Endothelial cell of umbilical vein (primary cell): Measurements from ENCODE around the gene DRD4. TPM values are rescaled to one million over a fixed set of nuclear protein-coding genes. Genes with fewer than 3 reads are reported as not detected.
"Not testable (repeated sequence)": the region's sequence is repeated elsewhere in the genome, so short reads cannot be mapped to it uniquely, and the experiment has no call there.

Source experiments
- BruUV-seq: library from RNA; stranded (reverse); fragments of 400-500 nt; replicated peaks from 2 replicates; lab custom pipeline; 2021; lab: Mats Ljungman, UMichigan
- CTCF ChIA-PET: fragments of 300-600, 350-600 bp; sonication (Branson Sonifier 250); formaldehyde crosslinking; loops from one replicate; lab custom pipeline; 2021; ENCODE audit warnings: antibody characterized with exemption, inconsistent platforms; lab: Charles Lee
- POLR2A ChIA-PET: fragments of 300-600, 350-600 bp; sonication (Branson Sonifier 250); formaldehyde crosslinking; loops from one replicate; lab custom pipeline; 2021; ENCODE audit warnings: antibody characterized with exemption, inconsistent platforms; lab: Charles Lee
- DNase-seq: peaks from one replicate; pipeline ENCODE4 v3.0.0-alpha.2; 2011; ENCODE audit warnings: low read depth, low spot score
- FAIRE-seq: peaks from 2 replicates; lab custom pipeline; 2011; peaks lifted over from hg19 to GRCh38; lab: Jason Lieb, UNC
- H2AFZ ChIP-seq: 2 replicates; pipeline ENCODE4 v1.6.0; 2012; ENCODE audit warnings: low read depth, low read length, control low read depth, inconsistent platforms
- H3K27ac ChIP-seq: 2 replicates; pipeline ENCODE4 v1.5.1; 2011; ENCODE audit warnings: low read depth, mild to moderate bottlenecking, control low read depth, low read length, moderate library complexity; ENCODE audit not compliant: insufficient read depth
- H3K27me3 ChIP-seq, 2 experiments: 2 replicates each; pipeline versions ENCODE4 v1.6.0 to v1.6.1; 2011; ENCODE audit warnings: low read length in 2 of 2, mixed read lengths in 1 of 2; ENCODE audit not compliant: control insufficient read depth in 2 of 2, insufficient read depth in 2 of 2
- H3K36me3 ChIP-seq, 2 experiments: 2 replicates in 1 of 2; 3 replicates in 1 of 2; pipeline ENCODE4 v1.5.1; 2011; ENCODE audit warnings: low read length in 2 of 2, mild to moderate bottlenecking in 1 of 2, moderate library complexity in 1 of 2; ENCODE audit not compliant: control insufficient read depth in 2 of 2, insufficient read depth in 2 of 2; ENCODE audit errors: extremely low read depth in 1 of 2
- H3K4me1 ChIP-seq: 3 replicates; pipeline ENCODE4 v1.5.1; 2011; ENCODE audit warnings: mild to moderate bottlenecking, low read length; ENCODE audit not compliant: control insufficient read depth, insufficient read depth; ENCODE audit errors: extremely low read depth
- H3K4me2 ChIP-seq: 2 replicates; pipeline ENCODE4 v1.6.1; 2011; ENCODE audit warnings: low read length, control low read depth, mixed read lengths; ENCODE audit not compliant: insufficient read depth
- H3K4me3 ChIP-seq, 3 experiments: fragments of 200-600 bp in 1 of 3; sonication (generic), shearing (Covaris generic) in 1 of 3; replicated peaks in 1 of 3; 2 replicates each; pipeline ENCODE4 v1.5.1; 2011 to 2016; ENCODE audit warnings: control low read depth in 3 of 3, low read length in 3 of 3, mild to moderate bottlenecking in 2 of 3, inconsistent platforms in 1 of 3, low read depth in 1 of 3, moderate library complexity in 1 of 3; ENCODE audit not compliant: insufficient read depth in 1 of 3
- H3K79me2 ChIP-seq: 2 replicates; pipeline ENCODE4 v1.6.0; 2012; ENCODE audit warnings: low read length, inconsistent platforms; ENCODE audit not compliant: control insufficient read depth, insufficient read depth
- H3K9ac ChIP-seq: replicated peaks from 2 replicates; pipeline ENCODE3; 2011; ENCODE audit warnings: low read length, control low read depth; ENCODE audit not compliant: insufficient read depth; ENCODE audit errors: extremely low read depth
- H3K9me1 ChIP-seq: replicated peaks from 3 replicates; pipeline ENCODE4 v1.6.0; 2011; ENCODE audit warnings: mild to moderate bottlenecking, low read length; ENCODE audit not compliant: control insufficient read depth, insufficient read depth; ENCODE audit errors: extremely low read depth
- H3K9me3 ChIP-seq: replicated peaks from 2 replicates; pipeline ENCODE4 v1.5.1; 2012; ENCODE audit warnings: low read length, inconsistent platforms; ENCODE audit not compliant: control insufficient read depth, insufficient read depth
- H4K20me1 ChIP-seq: replicated peaks from 2 replicates; pipeline ENCODE3; 2011; ENCODE audit warnings: mild to moderate bottlenecking, low read length; ENCODE audit not compliant: control insufficient read depth, insufficient read depth; ENCODE audit errors: extremely low read depth
- EZH2 ChIP-seq: IDR thresholded peaks from 2 replicates; pipeline ENCODE4 v1.6.1; 2012; ENCODE audit warnings: borderline replicate concordance, low read depth, mild to moderate bottlenecking, moderate library complexity, low read length, inconsistent platforms; ENCODE audit not compliant: severe bottlenecking
- FOS ChIP-seq: IDR thresholded peaks from 2 replicates; pipeline ENCODE4 v1.6.1; 2011; ENCODE audit warnings: mild to moderate bottlenecking, low read length, moderate library complexity, borderline replicate concordance; ENCODE audit not compliant: insufficient read depth
- GATA2 ChIP-seq: IDR thresholded peaks from 2 replicates; pipeline ENCODE4 v1.7.0; 2011; ENCODE audit warnings: low read depth, mild to moderate bottlenecking, moderate library complexity, mixed read lengths, low read length; ENCODE audit not compliant: insufficient read length, insufficient read depth
- JUN ChIP-seq: IDR thresholded peaks from 2 replicates; pipeline ENCODE4 v1.6.1; 2011; ENCODE audit warnings: borderline replicate concordance, low read depth; ENCODE audit not compliant: insufficient read length, insufficient read depth
- MYC ChIP-seq: IDR thresholded peaks from one replicate; pipeline ENCODE4 v1.6.1; 2011; ENCODE audit warnings: mild to moderate bottlenecking, low read depth, low read length
- POLR2A ChIP-seq: IDR thresholded peaks from 2 replicates; pipeline ENCODE4 v1.6.1; 2012; ENCODE audit warnings: low read depth, mild to moderate bottlenecking, control low read depth, low read length
- POLR2AphosphoS5 ChIP-seq: IDR thresholded peaks from 2 replicates; pipeline ENCODE4 v1.6.1; 2012; ENCODE audit warnings: low read depth, mild to moderate bottlenecking, control low read depth, low read length, moderate library complexity; ENCODE audit not compliant: insufficient read depth
- dilution Hi-C: fragments of 300-500 bp; cut with MboI; formaldehyde crosslinking; loops from one replicate; pipeline ENCODE4 v1.15.0; 2019; ENCODE audit warnings: low sequenced_read_pairs; ENCODE audit not compliant: extremely low pct_ligation_motif_present
- intact Hi-C: fragments of 100-400 bp; cut with micrococcal nuclease; formaldehyde crosslinking; loops from one replicate; pipeline ENCODE4 v1.10.0; 2022
- polyA plus RNA-seq, 4 experiments: library from polyadenylated mRNA; depleted of rRNA in 3 of 4; stranded (reverse) in 3 of 4; unstranded in 1 of 4; fragments of >200 nt; gene quantifications; 2 replicates each; pipeline versions ENCODE4 v1.2.1 to v1.2.3, GENCODE V29; 2011 to 2012; ENCODE audit warnings: missing spikeins in 1 of 4
- total RNA-seq: library from RNA; stranded (reverse); gene quantifications from 2 replicates; pipeline ENCODE4 v1.2.3, GENCODE V29; 2021
- TF ChIP-seq, protein P1 (sequence below): IDR thresholded peaks from 2 replicates; pipeline ENCODE4 v1.6.1; 2011; ENCODE audit not compliant: insufficient read depth, insufficient read length
- TF ChIP-seq, protein P2 (sequence below), 2 donors: IDR thresholded peaks; 1 replicate in 1 of 2; 2 replicates in 1 of 2; pipeline ENCODE4 v1.5.1; 2011; ENCODE audit warnings: low read length in 2 of 2, mild to moderate bottlenecking in 2 of 2, moderate library complexity in 2 of 2, control low read depth in 1 of 2, inconsistent platforms in 1 of 2, low read depth in 1 of 2; ENCODE audit not compliant: insufficient read depth in 1 of 2; ENCODE audit errors: extremely low read depth in 1 of 2

The DRD4 gene
- total and polyA plus RNA-seq, 2 donors (not counting 3 experiments of a cell fraction or from before 2014, with no cell fraction given), result 0.24 TPM; not detected in 1

DNA sequence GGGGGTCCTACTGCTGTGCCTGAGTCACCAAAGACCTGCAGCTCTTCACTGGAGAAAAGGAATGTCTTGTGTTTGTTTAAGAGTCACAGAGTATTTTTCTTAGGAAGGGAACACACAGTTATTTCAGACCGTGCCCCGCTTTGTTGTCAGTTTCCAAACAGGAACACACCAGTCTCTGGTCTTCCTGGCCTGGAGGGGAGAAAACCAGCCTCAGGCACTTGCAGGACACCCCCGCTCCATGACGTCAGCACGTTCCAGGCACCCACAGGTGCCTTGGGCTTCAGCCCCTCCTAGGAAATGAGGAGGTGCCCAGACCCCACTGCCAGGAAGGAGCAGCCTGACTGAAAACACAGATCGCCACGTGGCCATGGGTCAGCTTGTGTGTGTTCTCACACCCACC lies 52.6 kb downstream of the DRD4 start:
- Histone ChIP-seq H3K27ac (peak overlapping the region; percentile 53), H3K36me3 (peaks cover 5 to 17% of the 10 kb centered on the region in 2 experiments), H3K9me3 (no peaks in the 10 kb centered on the region), H4K20me1 (no peaks in the 10 kb centered on the region), H3K27me3 (no peaks in the 10 kb centered on the region), H3K4me2 (no peak overlapping the region), H2AFZ (no peak overlapping the region), H3K79me2 (peaks cover 39% of the 10 kb centered on the region), H3K4me3 (no peak overlapping the region), H3K9ac (no peak overlapping the region), H3K4me1 (peaks cover 32% of the 10 kb centered on the region), H3K9me1 (no peaks in the 10 kb centered on the region)
- peak; percentile 87 for DNase-seq
- ChIA-PET POLR2A (no interaction called here), CTCF (interaction anchor here (1.0 kb wide), 1 partner anchor 9 kb away, joined by 4 read pairs; no protein-coding TSS in a partner anchor)
- FAIRE-seq, result peak; percentile 88
- intact Hi-C loops, result no loop called here
- BruUV-seq, result no TSS peak
- peak; percentile 10 for TF ChIP-seq MYC
- TF ChIP-seq FOS, result no peak
- no peak for TF ChIP-seq POLR2A
- TF ChIP-seq, protein P1, sequence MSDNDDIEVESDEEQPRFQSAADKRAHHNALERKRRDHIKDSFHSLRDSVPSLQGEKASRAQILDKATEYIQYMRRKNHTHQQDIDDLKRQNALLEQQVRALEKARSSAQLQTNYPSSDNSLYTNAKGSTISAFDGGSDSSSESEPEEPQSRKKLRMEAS, result peak; percentile 37
- no peak for TF ChIP-seq JUN
- no peak for TF ChIP-seq EZH2
- TF ChIP-seq POLR2AphosphoS5, result no peak
- TF ChIP-seq, protein P2, sequence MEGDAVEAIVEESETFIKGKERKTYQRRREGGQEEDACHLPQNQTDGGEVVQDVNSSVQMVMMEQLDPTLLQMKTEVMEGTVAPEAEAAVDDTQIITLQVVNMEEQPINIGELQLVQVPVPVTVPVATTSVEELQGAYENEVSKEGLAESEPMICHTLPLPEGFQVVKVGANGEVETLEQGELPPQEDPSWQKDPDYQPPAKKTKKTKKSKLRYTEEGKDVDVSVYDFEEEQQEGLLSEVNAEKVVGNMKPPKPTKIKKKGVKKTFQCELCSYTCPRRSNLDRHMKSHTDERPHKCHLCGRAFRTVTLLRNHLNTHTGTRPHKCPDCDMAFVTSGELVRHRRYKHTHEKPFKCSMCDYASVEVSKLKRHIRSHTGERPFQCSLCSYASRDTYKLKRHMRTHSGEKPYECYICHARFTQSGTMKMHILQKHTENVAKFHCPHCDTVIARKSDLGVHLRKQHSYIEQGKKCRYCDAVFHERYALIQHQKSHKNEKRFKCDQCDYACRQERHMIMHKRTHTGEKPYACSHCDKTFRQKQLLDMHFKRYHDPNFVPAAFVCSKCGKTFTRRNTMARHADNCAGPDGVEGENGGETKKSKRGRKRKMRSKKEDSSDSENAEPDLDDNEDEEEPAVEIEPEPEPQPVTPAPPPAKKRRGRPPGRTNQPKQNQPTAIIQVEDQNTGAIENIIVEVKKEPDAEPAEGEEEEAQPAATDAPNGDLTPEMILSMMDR (IDR thresholded peaks at IDR 0.05; ENCODE audit: extremely low read depth in 1 of 2, insufficient read depth in 1 of 2, low read depth in 1 of 2, low read length in 2 of 2), result no peak
- no peak for TF ChIP-seq GATA2
- dilution Hi-C loops, result no loop called here

DNA sequence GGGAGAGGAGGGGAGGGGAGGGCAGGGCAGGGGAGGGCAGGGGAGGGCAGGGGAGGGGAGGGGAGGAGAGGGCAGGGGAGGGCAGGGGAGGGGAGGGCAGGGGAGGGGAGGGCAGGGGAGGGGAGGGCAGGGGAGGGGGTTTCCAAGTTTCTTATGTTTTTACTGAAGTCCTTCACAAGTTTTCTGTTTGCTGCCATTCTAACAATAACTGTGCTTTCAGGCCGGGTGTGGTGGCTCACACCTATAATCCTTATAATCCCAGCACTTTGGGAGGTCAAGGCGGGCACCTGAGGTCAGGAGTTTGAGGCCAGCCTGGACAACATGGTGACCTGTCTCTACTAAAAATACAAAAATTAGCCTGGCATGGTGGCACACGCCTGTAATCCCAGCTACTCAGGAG lies 53.2 kb downstream of the DRD4 start:
- H3K9ac ChIP-seq, CTCF ChIA-PET, H3K4me3 ChIP-seq, BruUV-seq, H2AFZ ChIP-seq, DNase-seq, FAIRE-seq, intact Hi-C loops, POLR2A ChIA-PET, dilution Hi-C loops, H3K9me1 ChIP-seq, H4K20me1 ChIP-seq, H3K4me2 ChIP-seq, H3K27me3 ChIP-seq, H3K27ac ChIP-seq, H3K9me3 ChIP-seq: not testable (repeated sequence)
- Histone ChIP-seq H3K36me3 (peaks cover 3 to 15% of the 10 kb centered on the region in 2 experiments), H3K79me2 (peaks cover 39% of the 10 kb centered on the region), H3K4me1 (peaks cover 32% of the 10 kb centered on the region)
